NCI-H1417 (cell line): Measurements from ENCODE around the gene GPC5.

Experiments used
- DNase-seq, 3 experiments: peaks; one replicate each; lab custom pipeline; 2025; lab: John Stamatoyannopoulos, UW

The GPC5 gene

DNA sequence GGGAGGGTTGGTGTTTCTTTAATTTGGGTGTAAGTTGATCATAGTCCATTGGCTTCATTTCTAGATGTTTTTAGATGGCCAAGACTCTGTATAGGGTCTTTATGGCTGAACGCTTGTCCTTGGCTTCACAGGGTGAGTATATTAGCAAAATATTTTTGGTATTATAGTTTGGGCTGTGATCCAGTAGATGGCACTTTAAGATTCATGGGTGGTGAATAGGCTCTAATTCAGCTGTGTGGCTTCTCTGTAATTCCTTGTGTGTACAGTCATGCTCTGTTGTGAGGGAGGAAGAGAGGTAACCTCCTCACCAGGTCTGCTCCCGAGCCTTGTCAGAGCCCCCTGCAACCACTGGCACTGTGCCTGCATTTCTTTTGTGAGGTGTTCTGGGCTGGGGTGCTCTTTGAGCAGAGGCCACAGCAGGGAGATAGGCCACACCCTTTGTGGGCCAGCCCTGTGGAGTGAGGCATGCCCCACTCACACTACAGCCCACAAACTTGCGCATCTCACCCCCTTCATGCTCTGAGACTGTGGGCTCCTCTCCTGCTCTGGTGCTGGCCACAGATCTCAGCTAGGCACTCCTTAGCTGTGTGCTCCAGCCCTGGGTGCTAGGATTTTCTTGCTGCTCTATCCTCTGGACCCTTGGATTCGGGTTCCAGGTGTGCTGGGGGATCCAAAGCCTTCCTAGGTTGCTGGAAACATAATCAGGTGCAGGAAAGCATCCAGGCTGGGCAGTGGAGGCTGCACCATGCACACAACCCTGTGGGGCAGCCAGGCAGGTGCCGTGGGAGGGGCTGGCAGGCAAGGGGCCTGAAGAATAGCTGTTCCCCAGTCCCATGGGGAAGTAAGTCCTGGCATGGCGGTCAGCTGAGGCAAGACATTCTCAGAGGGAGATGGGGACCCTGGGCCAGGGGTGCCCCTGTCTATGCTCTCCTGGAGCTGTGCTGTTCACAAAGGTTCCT is 193.9 kb downstream of the GPC5 start:
- DNase-seq = no peak

DNA sequence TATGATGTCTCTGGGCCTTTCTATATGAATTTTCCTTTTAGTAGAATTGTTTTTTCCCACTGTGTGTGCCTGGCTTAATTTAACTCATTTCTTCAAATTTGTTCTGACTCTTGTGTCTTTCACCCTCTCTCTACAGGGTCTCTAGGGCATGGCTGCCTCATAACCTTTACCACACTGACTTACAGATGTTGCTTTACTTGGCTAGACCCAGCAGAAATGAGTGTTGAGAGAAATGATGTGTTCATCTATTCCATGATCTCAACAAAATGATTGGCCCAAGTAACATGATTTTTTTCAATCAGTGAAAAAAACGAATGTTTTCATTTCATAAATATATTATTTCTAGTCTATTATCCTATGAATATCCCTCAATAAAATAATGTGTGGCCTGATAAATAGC is 195.0 kb downstream of the GPC5 start:
- no peak for DNase-seq

DNA sequence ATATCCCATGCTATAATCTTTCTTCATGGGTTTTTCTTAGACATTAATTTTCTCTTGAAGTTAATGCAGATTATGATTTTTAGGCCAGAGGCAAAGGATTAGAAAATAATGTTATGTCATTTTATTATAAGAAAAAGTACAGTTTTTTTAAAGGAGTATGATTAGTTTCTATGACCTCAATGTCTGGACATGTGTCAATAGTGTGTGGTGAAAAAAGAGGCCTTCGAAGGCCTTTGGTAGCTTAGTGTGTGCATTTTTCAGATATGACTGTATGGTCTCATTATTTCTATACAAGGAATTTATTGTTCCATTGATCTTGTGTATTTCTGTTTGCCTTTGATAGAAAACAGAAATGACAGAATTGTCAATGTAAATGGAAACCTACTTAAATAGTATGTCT is 195.6 kb downstream of the GPC5 start:
- DNase-seq = no peak

DNA sequence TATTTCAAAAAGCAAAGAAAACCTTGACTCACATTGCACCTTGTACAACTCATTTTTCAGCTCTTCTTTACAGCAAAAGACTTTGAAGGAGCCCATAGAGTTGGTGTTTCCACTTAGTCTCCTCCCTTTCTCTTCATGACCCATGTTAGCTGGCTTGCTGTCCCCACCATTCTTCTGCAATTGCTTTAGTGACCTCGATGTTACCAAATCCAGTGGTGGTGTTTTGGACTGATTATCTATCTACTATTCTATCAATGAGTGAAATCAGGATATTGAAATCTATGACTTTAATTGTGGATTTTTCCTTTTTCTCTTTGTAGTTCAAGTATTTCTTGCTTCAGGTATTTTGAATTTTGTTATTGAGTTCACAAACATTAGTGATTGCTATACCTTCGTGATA is 197.3 kb downstream of the GPC5 start:
- DNase-seq = no peak

DNA sequence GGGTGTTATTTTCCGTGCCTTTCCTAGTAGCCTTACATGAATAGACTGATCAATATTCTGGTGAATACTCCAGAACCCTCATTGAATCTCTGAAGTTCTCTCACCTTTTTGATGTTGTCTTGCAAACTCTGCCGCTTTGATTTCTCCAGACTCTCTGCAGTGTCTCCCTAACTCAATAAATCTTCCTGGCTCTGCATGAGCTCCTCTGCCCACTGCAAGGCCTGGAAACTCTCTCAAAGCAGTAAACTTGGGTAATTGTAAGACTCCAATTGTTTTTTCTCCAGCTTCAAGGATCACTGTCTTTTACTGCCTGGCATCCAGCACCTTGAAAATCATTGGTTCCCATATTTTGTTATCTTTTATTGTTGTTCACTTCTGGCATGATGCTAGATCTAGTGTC is 198.4 kb downstream of the GPC5 start:
- no peak for DNase-seq

DNA sequence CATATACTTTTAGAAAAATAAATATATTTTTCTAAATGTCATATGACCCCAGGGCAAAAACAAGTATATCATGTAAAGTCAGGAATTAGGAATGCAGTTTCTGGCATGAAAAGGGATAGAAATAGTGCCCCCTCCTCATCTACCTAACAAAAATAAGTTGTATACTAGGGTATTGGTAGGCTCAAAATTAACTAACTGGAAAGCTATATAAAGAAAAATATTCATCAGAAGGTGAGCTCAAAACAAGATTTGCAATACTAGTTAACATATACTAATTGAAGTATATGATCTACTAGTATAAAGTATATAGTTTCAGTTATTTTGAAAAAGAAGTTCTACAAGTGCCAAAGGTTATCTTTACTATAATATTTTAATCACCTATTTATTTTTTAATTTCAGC is 200.2 kb downstream of the GPC5 start:
- DNase-seq = no peak

DNA sequence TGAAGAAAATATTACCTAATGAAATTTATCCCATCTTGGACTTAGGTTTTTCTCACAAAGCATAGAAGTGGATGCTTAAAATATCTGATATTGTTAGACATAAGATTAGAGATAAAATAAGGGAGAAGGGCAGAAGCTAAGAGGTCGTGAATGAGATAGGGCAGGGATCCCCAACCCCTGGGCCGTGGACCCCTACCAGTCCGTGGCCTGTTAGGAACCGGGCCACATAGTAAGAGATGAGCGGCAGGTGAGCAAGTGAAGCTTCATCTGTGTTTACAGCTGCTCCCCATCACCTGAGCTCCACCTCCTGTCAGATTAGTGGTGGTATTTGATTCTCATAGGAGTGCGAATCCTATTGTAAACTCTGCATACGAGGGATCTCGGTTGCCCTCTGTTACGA is 202.9 kb downstream of the GPC5 start:
- no peak for DNase-seq

DNA sequence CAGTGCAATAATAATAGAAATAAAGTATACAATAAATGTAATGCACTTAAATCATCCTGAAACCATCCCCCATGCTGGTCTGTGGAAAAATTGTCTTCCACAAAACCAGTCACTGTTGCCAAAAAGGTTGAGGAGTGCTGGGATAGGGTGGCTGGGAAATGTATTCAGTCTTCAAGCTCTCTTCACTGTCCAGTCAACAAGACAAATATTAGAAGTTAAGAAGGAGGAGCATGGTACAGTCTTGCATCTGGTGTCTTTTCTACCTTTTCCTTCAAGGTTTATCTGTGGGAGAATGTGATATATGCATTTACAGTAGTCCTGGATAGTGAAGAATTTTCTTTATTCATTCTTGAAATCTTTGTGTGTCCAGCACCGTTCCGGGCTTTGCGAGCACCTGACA is 203.4 kb downstream of the GPC5 start:
- no peak for DNase-seq

DNA sequence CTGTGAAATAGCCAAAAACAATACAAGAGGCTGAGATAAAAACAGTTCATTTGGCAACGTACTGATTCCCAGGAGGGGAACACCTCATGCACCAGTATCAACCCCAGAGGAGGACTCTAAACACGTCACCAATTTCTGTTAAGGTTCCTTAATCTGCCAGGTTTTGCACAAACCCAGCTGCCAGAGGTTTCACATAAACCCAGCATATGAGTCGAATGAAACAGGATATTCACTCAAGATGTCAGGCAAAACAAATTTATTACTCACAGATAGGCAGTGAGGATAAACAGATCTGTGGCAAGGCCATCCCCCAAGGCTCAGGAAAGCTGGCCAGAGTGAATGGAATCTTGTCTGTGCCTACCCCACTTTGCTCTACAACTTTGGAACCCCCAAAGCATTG is 210.9 kb downstream of the GPC5 start:
- no peak for DNase-seq

DNA sequence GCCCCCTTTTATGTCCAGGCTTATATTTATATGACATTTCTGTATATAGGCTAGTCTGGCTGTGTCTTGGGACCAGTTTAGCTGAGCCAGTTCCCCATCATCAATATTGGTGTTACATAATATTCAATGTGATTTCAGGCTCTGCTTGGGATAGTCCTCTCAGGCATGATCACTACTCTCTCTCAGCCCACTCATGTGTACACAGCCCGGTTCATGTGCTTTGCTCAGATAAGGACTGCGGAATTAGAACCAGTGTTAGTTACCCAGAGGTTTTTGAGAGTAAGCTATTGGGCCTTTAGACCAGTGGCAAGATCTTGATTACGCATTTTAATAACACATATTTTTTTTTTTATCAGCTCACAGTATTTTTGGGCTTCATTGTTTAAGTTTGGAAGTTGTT is 219.9 kb downstream of the GPC5 start:
- DNase-seq = no peak

DNA sequence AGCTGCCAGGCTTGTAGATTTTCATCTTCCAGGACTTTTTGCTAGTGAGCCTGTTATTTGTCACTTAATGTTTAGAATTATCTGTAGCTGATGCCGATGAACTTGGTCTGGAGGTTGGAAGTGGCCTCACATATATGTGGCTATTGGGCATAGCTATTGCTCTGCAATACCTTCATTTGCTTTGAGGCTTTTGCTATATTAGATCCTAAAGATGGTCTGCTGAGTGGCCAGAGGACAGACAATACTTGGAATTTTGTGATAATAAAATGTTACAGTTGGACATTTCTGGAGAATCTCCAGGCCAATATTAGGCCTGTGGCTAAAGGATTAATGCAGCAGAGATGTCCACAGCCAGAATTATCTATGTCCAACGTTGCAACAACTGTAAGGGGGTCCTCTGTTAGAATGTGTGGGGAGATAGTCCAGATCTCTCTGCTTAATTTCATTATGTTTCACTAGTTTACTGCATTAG is 222.3 kb downstream of the GPC5 start:
- no peak for DNase-seq

DNA sequence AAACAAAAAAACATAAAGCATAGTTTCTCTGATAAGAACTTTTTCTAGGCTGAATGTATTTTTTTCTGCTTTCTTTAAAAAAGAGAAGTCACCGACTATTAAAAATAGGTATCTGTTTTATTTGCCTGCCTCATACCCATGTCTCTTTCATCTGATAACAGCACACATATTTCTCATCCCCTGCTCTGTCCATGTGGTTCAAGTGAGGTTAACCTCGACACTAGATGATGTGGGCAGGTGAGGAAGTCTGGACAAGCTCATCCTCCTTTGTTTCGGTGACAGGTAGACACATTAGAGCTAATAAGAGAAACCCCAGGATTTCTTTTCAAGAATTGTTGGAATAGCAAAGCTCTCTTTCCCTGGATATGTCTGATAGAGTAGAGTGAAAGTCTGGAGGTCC is 222.7 kb downstream of the GPC5 start:
- DNase-seq = no peak

DNA sequence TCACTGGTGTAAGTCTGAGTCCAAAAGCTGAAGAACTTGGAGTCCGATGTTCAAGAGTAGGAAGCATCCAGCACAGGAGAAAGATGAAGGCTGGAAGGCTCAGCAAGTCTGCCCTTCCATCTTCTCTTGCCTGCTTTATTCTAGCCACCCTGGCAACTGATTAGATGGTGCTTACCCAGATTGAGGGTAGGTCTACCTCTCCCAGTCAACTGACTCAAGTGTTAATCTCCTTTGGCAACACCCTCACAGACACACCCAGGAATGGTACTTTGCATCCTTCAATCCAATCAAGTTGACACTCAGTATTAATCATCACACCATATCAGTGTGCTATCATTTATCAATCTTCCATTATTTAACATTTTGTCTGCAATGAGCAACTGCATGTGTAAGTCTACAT is 223.5 kb downstream of the GPC5 start:
- DNase-seq = no peak

DNA sequence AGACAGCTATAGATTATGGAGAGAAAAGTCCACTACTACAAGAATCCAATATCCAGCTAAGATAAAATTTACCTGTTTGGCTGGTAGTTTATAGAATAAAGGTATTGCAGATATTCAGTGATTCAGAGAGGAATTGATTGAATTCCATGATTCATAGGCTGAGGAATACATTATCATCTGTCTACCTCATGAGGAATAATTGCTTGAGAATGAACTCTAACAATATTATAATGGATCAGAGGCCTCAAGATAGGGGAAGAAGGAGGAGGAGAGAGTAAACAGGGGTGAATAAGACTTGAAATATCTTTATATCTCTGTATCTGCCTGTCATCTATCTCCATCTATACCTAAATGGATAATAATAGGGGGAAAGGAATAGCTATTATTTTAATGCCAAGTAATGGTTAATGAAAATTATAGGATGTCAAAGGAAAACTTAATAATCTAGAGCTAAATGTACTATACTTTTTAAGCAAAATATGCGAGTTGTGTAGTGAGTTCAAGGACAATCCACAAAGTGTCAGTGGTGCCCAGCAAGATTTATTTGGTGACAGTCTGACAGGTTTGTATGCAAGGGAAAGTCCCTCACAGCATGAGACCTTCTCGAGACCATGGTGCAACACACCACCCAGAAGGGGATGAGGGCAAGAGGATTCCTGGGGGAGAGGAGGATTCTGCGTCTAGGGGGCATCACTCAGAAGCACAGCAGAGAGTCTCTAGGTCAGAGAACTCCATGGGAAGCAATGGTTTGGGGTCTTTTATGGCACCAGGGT is 224.5 kb downstream of the GPC5 start:
- no peak for DNase-seq

DNA sequence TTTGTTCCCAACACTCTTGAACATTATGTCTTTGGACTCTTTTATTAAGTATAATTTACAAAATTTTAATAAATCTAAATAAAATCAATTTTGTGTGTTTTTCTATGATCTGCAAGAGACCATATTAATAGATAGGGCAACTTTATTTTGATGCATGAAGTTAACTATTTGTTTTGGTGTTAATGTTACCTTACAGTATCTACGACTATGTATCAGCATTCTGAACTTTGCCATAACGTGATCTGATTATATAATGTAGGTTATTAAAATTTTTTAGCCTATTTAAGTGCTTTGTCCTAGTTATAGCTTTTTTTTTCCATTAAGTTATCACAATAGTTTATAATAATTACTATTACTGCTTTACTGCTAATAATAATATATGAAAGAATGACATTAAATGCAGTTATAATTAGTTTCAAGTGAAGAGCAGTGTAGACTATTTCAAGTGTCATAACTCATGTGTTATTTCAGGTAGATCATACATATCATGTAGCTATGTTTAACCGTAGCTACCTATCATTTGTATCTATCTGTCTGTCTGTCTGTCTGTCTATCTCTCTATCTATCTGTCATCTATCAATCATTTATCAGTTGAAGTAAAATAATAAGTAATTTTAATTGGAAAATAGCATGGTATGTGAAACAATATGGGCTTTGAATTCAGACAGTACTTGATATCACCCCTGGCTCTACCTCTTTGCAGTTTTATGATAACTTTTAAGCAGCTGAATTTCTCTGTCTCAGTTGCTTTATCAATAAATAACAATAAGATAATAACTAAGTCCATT is 229.7 kb downstream of the GPC5 start:
- no peak for DNase-seq

DNA sequence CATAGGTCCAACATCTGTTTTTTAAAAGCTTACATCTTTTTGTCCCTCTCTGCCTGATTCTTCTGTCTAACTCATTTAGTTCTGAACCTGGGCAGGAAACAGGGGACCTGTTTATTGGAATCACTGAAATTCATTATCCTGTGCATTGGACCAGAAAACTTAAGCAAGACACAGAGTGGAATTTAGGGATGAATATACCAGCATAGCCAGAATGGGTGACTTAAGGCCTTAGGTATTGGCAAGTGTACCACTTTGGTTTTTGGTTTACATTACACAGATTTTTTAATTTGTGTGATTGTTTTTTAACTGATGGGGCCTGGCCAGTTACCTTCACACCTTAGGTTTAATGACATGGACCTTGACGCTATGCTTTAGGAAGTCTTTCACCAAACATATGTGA is 232.5 kb downstream of the GPC5 start:
- DNase-seq = no peak

DNA sequence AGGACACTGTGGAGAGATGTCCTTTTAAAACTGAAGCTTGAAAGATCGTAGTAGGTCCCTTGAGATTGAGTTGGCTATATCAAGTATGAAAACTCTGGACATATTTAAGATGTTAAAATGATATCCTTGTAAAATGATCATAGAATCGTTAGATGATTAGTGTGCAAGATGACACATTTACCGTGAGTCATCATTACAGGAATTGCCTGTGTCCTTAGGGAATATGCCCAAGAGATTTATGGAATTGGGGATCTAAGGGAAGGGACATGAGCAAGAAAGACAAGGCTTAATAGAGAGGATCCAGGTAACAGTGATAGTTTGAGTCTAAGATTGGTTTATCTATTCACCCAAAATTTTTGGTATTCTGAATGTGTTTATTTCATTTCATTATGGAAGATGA is 233.7 kb downstream of the GPC5 start:
- DNase-seq = no peak

DNA sequence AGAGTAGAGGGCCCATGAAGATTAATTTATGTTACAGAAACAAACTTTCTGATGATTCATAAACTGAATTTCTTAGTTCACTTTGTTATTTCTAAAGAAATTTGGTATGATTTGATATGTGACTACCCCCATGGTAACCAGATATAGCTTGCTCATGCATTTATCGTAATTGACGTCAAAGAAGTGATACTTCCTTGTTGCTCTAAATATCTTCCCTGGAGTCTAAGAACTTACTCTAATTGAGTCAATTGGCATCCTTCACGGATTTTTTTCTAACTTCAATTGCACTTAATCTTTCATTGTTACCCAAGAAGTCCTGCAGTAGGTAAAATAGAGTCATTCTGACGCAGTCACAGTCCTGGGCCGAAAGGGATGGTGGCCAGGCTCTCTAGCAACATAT is 240.9 kb downstream of the GPC5 start:
- DNase-seq = no peak

DNA sequence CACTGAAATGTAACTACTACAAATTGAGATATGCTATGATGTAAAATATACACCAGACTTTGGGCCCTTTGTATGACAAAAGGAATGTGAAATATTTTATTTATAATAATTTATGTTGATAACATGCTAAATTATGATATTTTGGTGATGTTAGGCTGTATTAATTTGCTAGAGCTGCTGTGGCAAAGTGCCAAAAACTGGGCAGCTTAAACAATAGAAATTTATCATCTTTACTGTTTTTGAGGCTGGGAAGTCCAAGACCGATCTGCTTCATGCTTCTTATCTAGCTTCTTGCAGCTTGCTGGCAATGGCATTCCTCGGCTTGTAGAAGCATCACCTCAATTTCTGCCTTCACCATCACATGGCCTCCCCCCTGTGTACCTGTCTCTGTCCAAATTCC is 245.0 kb downstream of the GPC5 start:
- no peak for DNase-seq

DNA sequence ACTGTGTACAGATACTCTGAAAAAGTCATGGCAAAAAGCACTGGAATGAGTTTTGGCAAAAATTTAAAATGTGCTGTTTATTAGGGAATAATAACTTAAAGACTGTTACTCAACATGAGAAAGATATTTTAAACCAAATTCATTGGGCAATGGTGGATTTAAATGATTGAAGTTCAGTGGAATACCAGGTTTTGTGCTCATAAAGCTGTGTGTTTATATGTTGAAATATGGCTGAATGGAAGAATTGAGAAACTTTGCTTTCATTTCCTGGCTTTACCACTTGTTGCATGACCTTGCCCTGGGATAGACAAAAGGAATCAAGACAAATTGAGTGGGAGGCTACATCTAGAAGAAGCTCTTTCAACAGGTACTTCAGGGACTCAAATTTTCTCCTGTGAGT is 246.4 kb downstream of the GPC5 start:
- DNase-seq = no peak

DNA sequence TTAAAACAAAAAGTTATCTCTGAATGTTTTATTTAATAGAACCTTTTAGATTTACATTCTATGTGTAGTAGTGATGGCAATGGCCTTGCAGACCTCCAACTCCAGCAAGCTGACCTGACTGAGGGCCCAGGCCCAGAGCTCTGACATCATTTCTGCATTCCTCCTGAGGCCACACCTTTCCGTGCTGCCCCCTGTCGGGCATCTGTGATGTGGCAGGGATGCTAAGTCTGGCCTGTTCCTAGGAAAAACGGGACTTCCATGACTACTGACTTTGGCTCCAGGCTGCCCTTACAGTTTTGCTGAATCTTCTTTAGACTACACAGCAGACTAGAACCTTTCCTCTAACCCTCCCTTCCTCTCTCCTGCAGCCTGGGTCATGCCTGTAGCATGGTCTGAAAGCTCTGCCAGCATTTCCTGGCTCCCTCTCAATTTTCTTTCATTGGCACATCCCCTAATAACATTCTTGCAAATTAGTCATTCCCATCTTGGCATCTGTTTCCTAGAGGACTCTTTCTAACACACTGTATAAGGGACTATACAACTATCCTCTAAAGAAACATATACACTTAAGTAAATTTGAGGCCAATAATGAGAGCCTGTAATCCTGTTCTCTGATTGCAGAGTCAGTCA is 249.1 kb downstream of the GPC5 start:
- DNase-seq = peak in 2 of 3 experiments; percentile 44 to 52

DNA sequence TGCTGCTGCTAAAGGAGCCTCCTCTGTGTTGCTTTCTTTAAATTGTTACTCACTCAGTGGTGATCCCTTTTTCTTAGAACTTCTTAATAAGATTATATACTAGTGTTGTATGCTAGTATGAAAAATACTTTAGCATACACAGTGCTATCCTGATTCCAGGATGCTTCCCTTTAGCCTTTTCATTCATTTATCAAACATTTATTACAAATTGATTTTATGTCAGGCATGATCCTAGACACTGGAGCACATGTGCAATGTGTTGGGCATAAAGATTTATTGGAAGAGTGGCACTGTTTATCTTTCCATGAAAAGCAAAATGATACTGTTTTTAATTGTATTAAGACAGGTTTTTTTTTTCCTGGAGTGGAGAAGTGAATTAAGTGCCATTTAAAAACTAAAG is 249.6 kb downstream of the GPC5 start:
- DNase-seq = peak in 1 of 3 experiments; percentile 58
